OCI-LY1 (cell line): Measurements from ENCODE around the gene SRD5A3.

Source experiments
- H2AFZ ChIP-seq: fragments of 200-600 bp; sonication (generic), shearing (Covaris generic); 2 replicates; pipeline ENCODE4 v1.6.0; 2014; ENCODE audit warnings: antibody characterized with exemption, mild to moderate bottlenecking, low read length
- H3F3A ChIP-seq: fragments of 200-600 bp; sonication (generic), shearing (Covaris generic); 2 replicates; pipeline ENCODE4 v1.6.0; 2014; ENCODE audit warnings: mild to moderate bottlenecking, antibody characterized with exemption, low read length, moderate library complexity; ENCODE audit not compliant: insufficient read depth
- H3K27ac ChIP-seq: fragments of 200-600 bp; sonication (generic); 2 replicates; pipeline ENCODE4 v1.5.1; 2014; ENCODE audit warnings: low read length, mixed run types, mild to moderate bottlenecking, low read depth; ENCODE audit not compliant: poor library complexity, severe bottlenecking
- H3K27me3 ChIP-seq: fragments of 200-600 bp; sonication (generic); 2 replicates; pipeline ENCODE4 v1.6.0; 2014; ENCODE audit warnings: antibody characterized with exemption, mild to moderate bottlenecking, low read length, moderate library complexity; ENCODE audit not compliant: insufficient read depth
- H3K36me3 ChIP-seq: fragments of 200-600 bp; sonication (generic); 2 replicates; pipeline ENCODE4 v1.6.1; 2014; ENCODE audit warnings: mild to moderate bottlenecking, antibody characterized with exemption, low read length, moderate library complexity, mixed read lengths; ENCODE audit not compliant: insufficient read depth
- H3K4me1 ChIP-seq: fragments of 200-600 bp; sonication (generic); 2 replicates; pipeline ENCODE4 v1.5.1; 2014; ENCODE audit warnings: mild to moderate bottlenecking, low read length, moderate library complexity; ENCODE audit not compliant: insufficient read depth, severe bottlenecking
- H3K4me2 ChIP-seq: fragments of 200-600 bp; sonication (generic), shearing (Covaris generic); 2 replicates; pipeline ENCODE4 v1.6.1; 2014; ENCODE audit warnings: low read length
- H3K4me3 ChIP-seq: fragments of 200-600 bp; sonication (generic); 2 replicates; pipeline ENCODE4 v1.5.1; 2014; ENCODE audit warnings: low read length, low read depth, mild to moderate bottlenecking, mixed read lengths; ENCODE audit not compliant: poor library complexity, severe bottlenecking
- H3K79me2 ChIP-seq: fragments of 200-600 bp; shearing (Covaris generic); 2 replicates; pipeline ENCODE4 v1.6.1; 2016; ENCODE audit warnings: mixed run types, low read length, mixed read lengths; ENCODE audit not compliant: insufficient read depth
- H3K9ac ChIP-seq: fragments of 200-600 bp; sonication (generic), shearing (Covaris generic); 2 replicates; pipeline ENCODE4 v1.6.1; 2014; ENCODE audit warnings: mild to moderate bottlenecking, low read length, mixed read lengths
- H3K9me2 ChIP-seq: fragments of 200-600 bp; sonication (generic), shearing (Covaris generic); 2 replicates; pipeline ENCODE4 v1.6.1; 2014; ENCODE audit warnings: low read depth, mild to moderate bottlenecking, low read length, mixed read lengths
- H3K9me3 ChIP-seq: fragments of 200-600 bp; shearing (Covaris generic); 2 replicates; pipeline ENCODE4 v1.6.1; 2014; ENCODE audit warnings: low read length, mixed read lengths
- H4K20me1 ChIP-seq: fragments of 200-600 bp; sonication (generic), shearing (Covaris generic); 2 replicates; pipeline ENCODE4 v1.6.0; 2016; ENCODE audit warnings: mild to moderate bottlenecking, low read length; ENCODE audit not compliant: insufficient read depth
- CTCF ChIP-seq: fragments of 200-600 bp; sonication (generic), shearing (Covaris generic); IDR thresholded peaks from 2 replicates; pipeline ENCODE4 v1.5.1; 2017; ENCODE audit warnings: mild to moderate bottlenecking, antibody characterized with exemption, low read length, moderate library complexity, mixed read lengths
- EZH2 ChIP-seq: fragments of 200-600 bp; sonication (generic), shearing (Covaris generic); IDR thresholded peaks from 2 replicates; pipeline ENCODE4 v1.8.0; 2017; ENCODE audit warnings: borderline replicate concordance, mixed run types, mild to moderate bottlenecking, antibody characterized with exemption, low read length, moderate library complexity, mixed read lengths

The SRD5A3 gene

GRCh38 chr4:55395218-55395528 lies 49.1 kb downstream of the SRD5A3 start:
- H3K9ac ChIP-seq: peak overlapping the region; percentile 87
- H3K79me2 ChIP-seq: peaks cover 39% of the 10 kb centered on the region
- H3K4me1 ChIP-seq: peaks cover 46% of the 10 kb centered on the region
- no peaks in the 10 kb centered on the region for H3K9me3 ChIP-seq
- H3F3A ChIP-seq: no peaks in the 10 kb centered on the region
- TF ChIP-seq EZH2: no peak
- TF ChIP-seq CTCF: no peak
- peak overlapping the region; percentile 96 for H3K4me2 ChIP-seq
- no peaks in the 10 kb centered on the region for H4K20me1 ChIP-seq
- peak overlapping the region; percentile 92 for H3K4me3 ChIP-seq
- H2AFZ ChIP-seq: peak overlapping the region; percentile 52
- no peaks in the 10 kb centered on the region for H3K27me3 ChIP-seq
- H3K36me3 ChIP-seq: peaks cover 23% of the 10 kb centered on the region
- H3K27ac ChIP-seq: peak overlapping the region; percentile 64
- H3K9me2 ChIP-seq: no peaks in the 10 kb centered on the region

GRCh38 chr4:55395529-55396307 lies 49.7 kb downstream of the SRD5A3 start, which contains the start of gene TMEM165:
TSS of gene TMEM165 (plus strand) at chr4:55395957. CDS start at chr4:55396190, 233 bp downstream.
- peak within 1 kb of the TSS; percentile 92 for H3K4me3 ChIP-seq
- H3K4me1 ChIP-seq: peaks cover 46% of the 10 kb centered on the region
- H3K36me3 ChIP-seq: peaks cover 26% of the 10 kb centered on the region
- peak within 1 kb of the TSS; percentile 96 for H3K4me2 ChIP-seq
- no peaks in the 10 kb centered on the region for H3F3A ChIP-seq
- no peaks in the 10 kb centered on the region for H4K20me1 ChIP-seq
- no peaks in the 10 kb centered on the region for H3K27me3 ChIP-seq
- TF ChIP-seq CTCF (no peak), EZH2 (no peak)
- H3K9ac ChIP-seq: peak within 1 kb of the TSS; percentile 87
- H2AFZ ChIP-seq: peak within 1 kb of the TSS; percentile 52
- H3K27ac ChIP-seq: peak within 1 kb of the TSS; percentile 64
- H3K9me3 ChIP-seq: no peaks in the 10 kb centered on the region
- H3K9me2 ChIP-seq: no peaks in the 10 kb centered on the region
- H3K79me2 ChIP-seq: peaks cover 42% of the 10 kb centered on the region

GRCh38 chr4:55396308-55397125 lies 50.5 kb downstream of the SRD5A3 start:
- TF ChIP-seq EZH2 (no peak), CTCF (no peak)
- Histone ChIP-seq H2AFZ (no peak overlapping the region), H3K79me2 (peaks cover 50% of the 10 kb centered on the region), H3K27me3 (no peaks in the 10 kb centered on the region), H3K4me1 (peaks cover 46% of the 10 kb centered on the region), H3F3A (no peaks in the 10 kb centered on the region), H3K27ac (peak overlapping the region; percentile 64), H3K9me3 (no peaks in the 10 kb centered on the region), H4K20me1 (no peaks in the 10 kb centered on the region), H3K9ac (peak overlapping the region; percentile 87), H3K36me3 (peaks cover 34% of the 10 kb centered on the region), H3K4me2 (peak overlapping the region; percentile 96), H3K4me3 (peak overlapping the region; percentile 92), H3K9me2 (no peaks in the 10 kb centered on the region)
